MM.1S (cell line): Measurements from ENCODE around the gene PIK3R1.

Experiments used
- CTCF ChIP-seq: fragments of 300-600 bp; sonication (generic); IDR thresholded peaks from 2 replicates; pipeline ENCODE4 v1.5.1; 2016; ENCODE audit warnings: antibody characterized with exemption, low read length, mixed read lengths
- EZH2 ChIP-seq: fragments of 300-600 bp; sonication (generic); optimal IDR thresholded peaks from 2 replicates; pipeline ENCODE3; 2017; ENCODE audit warnings: low read depth, mild to moderate bottlenecking, antibody characterized with exemption, low read length, mixed read lengths
- EZH2phosphoT487 ChIP-seq: fragments of 300-600 bp; sonication (generic); IDR thresholded peaks from 2 replicates; pipeline ENCODE4 v1.6.1; 2018; ENCODE audit warnings: antibody characterized with exemption, low read length

- TF ChIP-seq CTCF (no peak), EZH2 (no peak), EZH2phosphoT487 (no peak)
Measured at GRCh38 chr5:68187268-68188055, 28.1 kb upstream of the PIK3R1 start.
